GM19240 (cell line): ENCODE measurements around the gene PALD1.

ENCODE experiments used
- DNase-seq: peaks from one replicate; pipeline ENCODE4 v3.0.0; 2011; ENCODE audit warnings: low spot score; ENCODE audit not compliant: insufficient read length

The PALD1 gene

GRCh38 chr10:70457759-70458305, 20.7 kb upstream of the PALD1 start:
- no peak for DNase-seq

GRCh38 chr10:70458329-70459060, 20.1 kb upstream of the PALD1 start:
- no peak for DNase-seq

GRCh38 chr10:70459061-70459773, 19.4 kb upstream of the PALD1 start:
- DNase-seq = no peak

GRCh38 chr10:70459774-70460490, 18.6 kb upstream of the PALD1 start:
- DNase-seq = no peak

- peak; percentile 78 for DNase-seq
Measured at GRCh38 chr10:70461397-70462348, 16.9 kb upstream of the PALD1 start.

- no peak for DNase-seq
Measured at GRCh38 chr10:70462349-70462984, 16.1 kb upstream of the PALD1 start.

GRCh38 chr10:70465278-70465677, 13.3 kb upstream of the PALD1 start:
- DNase-seq = no peak

- no peak for DNase-seq
Measured at GRCh38 chr10:70465832-70466231, 12.7 kb upstream of the PALD1 start.

GRCh38 chr10:70466951-70467350, 11.6 kb upstream of the PALD1 start:
- DNase-seq = no peak

- DNase-seq = no peak
Measured at GRCh38 chr10:70472799-70473454, 5.6 kb upstream of the PALD1 start.

- no peak for DNase-seq
Measured at GRCh38 chr10:70474780-70475179, 3.8 kb upstream of the PALD1 start.

- no peak for DNase-seq
Measured at GRCh38 chr10:70475661-70476060, 2.9 kb upstream of the PALD1 start.

GRCh38 chr10:70476249-70477035, 2.1 kb upstream of the PALD1 start:
- no peak for DNase-seq

GRCh38 chr10:70477661-70478162, 855 bp upstream of the PALD1 start:
- DNase-seq = no peak

- DNase-seq = no peak
Measured at GRCh38 chr10:70479165-70479581, 606 bp downstream of the PALD1 start.

- no peak for DNase-seq
Measured at GRCh38 chr10:70479626-70480238, 1.2 kb downstream of the PALD1 start.

- no peak for DNase-seq
Measured at GRCh38 chr10:70480239-70480861, 1.8 kb downstream of the PALD1 start.

GRCh38 chr10:70481105-70481504, 2.5 kb downstream of the PALD1 start:
- DNase-seq = no peak
